HG02759 (cell line): ENCODE measurements around the gene ISOC1.

Experiments
- ATAC-seq: cut with Tn5 transposase; IDR thresholded peaks from one replicate; pipeline ENCODE4 v1.9.1; 2021; ENCODE audit warnings: mild to moderate bottlenecking, moderate library complexity; ENCODE audit not compliant: unreplicated experiment

The ISOC1 gene

GRCh38 chr5:129124608-129125007 lies 30.1 kb downstream of the ISOC1 start:
- ATAC-seq, result no peak

DNA sequence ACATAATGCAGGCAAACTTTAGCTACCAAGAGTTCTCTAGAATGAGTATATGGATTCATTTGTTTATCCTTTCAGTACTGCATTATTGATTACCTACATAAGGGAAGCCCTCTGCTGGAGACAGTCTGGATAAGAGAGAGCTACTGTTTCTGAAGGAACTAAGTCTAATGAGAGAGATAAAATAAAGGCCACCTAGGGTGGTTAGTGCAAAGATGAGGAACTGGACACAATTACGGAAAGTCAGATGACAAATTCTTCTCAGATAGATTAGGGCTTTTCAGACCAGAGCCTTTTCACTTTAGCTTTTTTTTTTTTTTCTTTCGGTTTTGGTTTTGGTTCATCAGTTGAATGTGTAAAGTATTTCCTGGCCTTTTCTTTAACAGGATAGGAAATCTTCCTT lies 31.3 kb downstream of the ISOC1 start:
- ATAC-seq, result peak; percentile 76

GRCh38 chr5:129133553-129133952 lies 39.0 kb downstream of the ISOC1 start:
- no peak for ATAC-seq

DNA sequence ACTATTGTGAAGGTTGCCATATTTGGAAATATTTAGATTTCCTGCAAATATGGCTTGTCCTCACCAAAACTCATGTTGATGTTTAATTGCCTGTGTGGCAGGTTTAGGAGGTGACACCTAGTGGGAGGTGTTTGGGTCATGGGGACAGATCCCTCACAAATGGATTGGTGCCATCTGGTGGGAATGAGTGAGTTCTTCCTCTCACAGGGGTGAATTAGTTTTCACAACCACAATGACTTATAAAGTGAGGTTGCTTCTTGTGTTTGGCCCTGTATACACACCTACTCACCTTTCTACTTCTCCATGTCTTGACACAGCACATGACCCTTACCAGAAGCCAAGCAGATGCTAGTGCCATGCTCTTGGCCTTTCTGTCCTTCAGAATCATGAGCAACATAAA lies 41.1 kb downstream of the ISOC1 start:
- ATAC-seq, result peak; percentile 86

GRCh38 chr5:129137637-129138036 lies 43.1 kb downstream of the ISOC1 start:
- no peak for ATAC-seq

GRCh38 chr5:129141078-129141477 lies 46.5 kb downstream of the ISOC1 start:
- no peak for ATAC-seq

- ATAC-seq, result no peak
These were observed 47.1 kb downstream of the ISOC1 start for GRCh38 chr5:129141696-129142095.

DNA sequence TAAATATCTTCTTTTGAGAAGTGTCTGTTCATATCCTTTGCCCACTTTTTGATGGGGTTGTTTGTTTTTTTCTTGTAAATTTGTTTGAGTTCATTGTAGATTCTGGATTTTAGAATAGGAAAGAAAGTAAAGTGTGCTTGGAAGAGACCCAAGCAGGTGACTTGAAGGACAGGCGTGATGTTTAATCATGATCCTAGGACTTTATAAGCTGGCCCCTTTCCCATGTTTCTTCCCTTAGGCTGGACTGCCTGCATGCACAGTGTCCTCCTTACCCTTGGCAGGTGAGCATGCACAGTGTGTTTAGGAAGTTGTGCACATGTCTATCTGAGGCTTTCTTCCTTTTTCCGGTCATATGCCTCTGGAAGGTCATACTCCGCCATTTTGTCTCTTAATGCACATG lies 61.3 kb downstream of the ISOC1 start:
- no peak for ATAC-seq

DNA sequence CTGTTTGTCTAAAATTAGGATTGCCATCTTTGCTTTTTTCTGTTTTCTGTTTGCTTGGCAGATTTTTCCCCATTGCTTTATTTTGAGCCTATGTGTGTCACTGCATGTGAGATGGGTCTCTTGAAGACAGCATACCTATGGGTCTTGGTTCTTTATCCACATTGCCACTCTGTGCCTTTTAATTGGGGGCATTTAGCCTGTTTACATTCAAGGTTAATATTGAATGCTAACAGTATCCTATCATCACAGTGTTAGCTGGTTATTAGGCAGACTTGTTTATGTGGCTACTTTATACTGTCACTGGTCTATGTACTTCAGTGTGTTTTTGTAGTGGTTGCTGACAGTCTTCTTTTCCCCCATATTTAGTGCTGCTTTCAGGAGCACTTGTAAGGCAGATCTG lies 67.3 kb downstream of the ISOC1 start:
- no peak for ATAC-seq
